ENCODE data around the gene SGCA. TPM values are rescaled to one million over a fixed set of nuclear protein-coding genes. Genes with fewer than 3 reads are reported as not detected.

The SGCA gene
- 1.5 TPM in 1 of 2 replicates, not detected in the other for total RNA-seq (ENCODE audit: low replicate concordance)

DNA sequence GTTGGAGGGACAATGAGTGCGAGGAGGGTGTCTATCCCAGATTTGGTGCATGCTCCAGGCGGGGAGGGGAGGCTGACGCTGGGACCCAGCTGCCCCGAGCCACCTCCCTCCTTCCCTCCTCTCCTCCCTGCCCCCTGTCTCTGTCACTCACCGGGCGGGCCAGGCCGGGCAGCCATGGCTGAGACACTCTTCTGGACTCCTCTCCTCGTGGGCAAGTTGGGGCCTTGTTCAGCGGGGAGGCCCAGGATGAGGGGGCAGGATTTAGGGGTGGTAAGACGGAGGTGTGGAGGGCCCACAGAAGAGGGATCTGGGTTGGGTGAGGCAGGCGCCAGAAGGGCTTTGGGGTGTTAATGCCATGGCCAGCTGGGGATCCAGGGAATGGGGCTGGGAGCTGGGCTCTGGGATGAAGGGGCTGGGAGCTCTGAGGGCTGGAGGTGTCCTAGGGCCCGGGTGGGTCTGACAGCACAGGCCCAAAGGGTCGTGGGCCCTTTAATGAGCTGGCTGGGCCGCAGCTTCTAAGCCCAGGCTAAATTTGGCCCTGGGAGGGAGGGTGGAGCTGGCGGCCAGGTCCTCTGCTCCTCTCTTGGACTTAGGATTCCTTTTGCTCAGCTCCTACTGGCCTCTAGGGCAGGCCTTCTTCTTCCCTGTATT, at the start of gene SGCA:
Gene SGCA (plus strand): TSS at position 139 of the 651 bp plus-strand sequence. CDS start 36 bp downstream, at position 175.
- peaks cover 13% of the 10 kb centered on the region for H3F3A ChIP-seq (ENCODE audit: low read depth)
- TF ChIP-seq, protein P1, sequence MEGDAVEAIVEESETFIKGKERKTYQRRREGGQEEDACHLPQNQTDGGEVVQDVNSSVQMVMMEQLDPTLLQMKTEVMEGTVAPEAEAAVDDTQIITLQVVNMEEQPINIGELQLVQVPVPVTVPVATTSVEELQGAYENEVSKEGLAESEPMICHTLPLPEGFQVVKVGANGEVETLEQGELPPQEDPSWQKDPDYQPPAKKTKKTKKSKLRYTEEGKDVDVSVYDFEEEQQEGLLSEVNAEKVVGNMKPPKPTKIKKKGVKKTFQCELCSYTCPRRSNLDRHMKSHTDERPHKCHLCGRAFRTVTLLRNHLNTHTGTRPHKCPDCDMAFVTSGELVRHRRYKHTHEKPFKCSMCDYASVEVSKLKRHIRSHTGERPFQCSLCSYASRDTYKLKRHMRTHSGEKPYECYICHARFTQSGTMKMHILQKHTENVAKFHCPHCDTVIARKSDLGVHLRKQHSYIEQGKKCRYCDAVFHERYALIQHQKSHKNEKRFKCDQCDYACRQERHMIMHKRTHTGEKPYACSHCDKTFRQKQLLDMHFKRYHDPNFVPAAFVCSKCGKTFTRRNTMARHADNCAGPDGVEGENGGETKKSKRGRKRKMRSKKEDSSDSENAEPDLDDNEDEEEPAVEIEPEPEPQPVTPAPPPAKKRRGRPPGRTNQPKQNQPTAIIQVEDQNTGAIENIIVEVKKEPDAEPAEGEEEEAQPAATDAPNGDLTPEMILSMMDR (IDR thresholded peaks at IDR 0.05), result no peak
- TF ChIP-seq EZH2phosphoT487 (IDR thresholded peaks at IDR 0.05) (no peak), EZH2 (IDR thresholded peaks at IDR 0.05) (no peak)
- H3K4me3 Mint-ChIP-seq, result no peak within 1 kb of the TSS

DNA sequence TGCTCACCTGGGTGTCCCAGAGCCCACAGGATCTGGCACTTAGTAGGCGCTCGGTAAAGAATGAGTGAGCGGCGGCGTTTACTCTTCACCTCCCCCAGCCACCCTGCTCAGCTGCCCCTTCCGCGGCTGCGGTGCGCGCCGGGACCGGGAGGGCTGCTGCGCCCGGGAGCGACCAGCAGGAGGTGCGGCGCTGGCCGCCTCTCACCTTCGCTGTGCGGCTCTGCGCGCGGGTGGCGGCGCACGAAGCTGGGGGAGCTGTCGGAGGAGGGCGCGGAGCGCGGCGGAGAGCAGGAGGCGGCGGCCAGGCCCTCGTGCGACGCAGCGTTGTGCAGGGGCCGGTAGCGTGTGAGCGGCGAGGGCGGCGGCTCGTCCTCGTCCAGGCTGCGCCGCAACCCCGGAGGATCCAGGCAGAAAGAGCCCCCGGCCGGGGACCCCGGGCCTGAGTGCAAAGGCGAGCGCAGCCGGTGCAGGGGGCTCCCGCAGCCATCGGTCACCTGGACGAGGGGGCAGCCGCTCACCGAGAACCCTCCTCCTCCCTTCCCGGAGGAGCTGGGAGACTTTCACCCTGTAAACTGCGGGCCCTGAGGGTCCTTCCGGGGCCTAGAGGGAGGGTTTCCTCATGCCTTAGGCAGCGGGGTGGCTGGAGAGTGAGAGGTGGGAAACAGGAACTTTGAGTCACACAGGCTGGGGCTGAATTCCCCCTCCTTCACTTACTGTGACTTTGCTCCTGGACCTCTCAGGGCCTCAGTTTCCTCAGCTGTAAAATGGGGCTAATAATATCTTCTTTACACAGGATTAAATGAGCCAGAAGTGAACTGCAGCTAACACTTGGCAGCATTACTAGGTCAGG, 48.4 kb upstream of the SGCA start:
- Histone ChIP-seq H3F3A (ENCODE audit: low read depth) (peaks cover 43% of the 10 kb centered on the region), H3K9ac (no peak overlapping the region), H3K27me3 (peaks cover 29% of the 10 kb centered on the region), H3K36me3 (no peaks in the 10 kb centered on the region), H3K4me3 (no peak overlapping the region), H3K4me2 (peak overlapping the region; percentile 66), H3K79me2 (ENCODE audit: low read depth) (no peaks in the 10 kb centered on the region), H3K4me1 (peaks cover 22% of the 10 kb centered on the region), H3K27ac (no peak overlapping the region), H4K20me1 (ENCODE audit: low read depth) (peaks cover 5% of the 10 kb centered on the region), H2AFZ (replicated peaks) (peak overlapping the region; percentile 66), H3K9me3 (ENCODE audit: low read depth) (no peaks in the 10 kb centered on the region)
- H3K9me3 Mint-ChIP-seq, result no peaks in the 10 kb centered on the region
- H3K36me3 Mint-ChIP-seq, result peaks cover 15% of the 10 kb centered on the region
- peak; percentile 92 for DNase-seq (ENCODE audit: low spot score)
- no peak overlapping the region for H3K27ac Mint-ChIP-seq
- H3K4me1 Mint-ChIP-seq, result peaks cover 33% of the 10 kb centered on the region
- no peak for TF ChIP-seq EZH2phosphoT487 (IDR thresholded peaks at IDR 0.05)
- TF ChIP-seq, protein P1 (IDR thresholded peaks at IDR 0.05), result peak; percentile 66
- peak; percentile 63 for TF ChIP-seq EZH2 (IDR thresholded peaks at IDR 0.05)
- H3K4me3 Mint-ChIP-seq, result no peak overlapping the region
- H3K27me3 Mint-ChIP-seq (ENCODE audit: insufficient read depth, low read depth), result peaks cover 16% of the 10 kb centered on the region

More for the DNA sequence above, at the start of gene SGCA:
- Mint-ChIP-seq H3K36me3 (no peaks in the 10 kb centered on the region), H3K27me3 (ENCODE audit: insufficient read depth, low read depth) (peaks cover 18% of the 10 kb centered on the region), H3K27ac (peak within 1 kb of the TSS; percentile 57), H3K9me3 (no peaks in the 10 kb centered on the region), H3K4me1 (peaks cover 21% of the 10 kb centered on the region)
- peaks cover 5% of the 10 kb centered on the region for H3K27me3 ChIP-seq
- DNase-seq (ENCODE audit: low spot score), result no peak
- H3K27ac ChIP-seq, result no peak within 1 kb of the TSS
- H3K9me3 ChIP-seq (ENCODE audit: low read depth), result no peaks in the 10 kb centered on the region
- H3K36me3 ChIP-seq, result no peaks in the 10 kb centered on the region
- H2AFZ ChIP-seq (replicated peaks), result peak within 1 kb of the TSS; percentile 24
- no peak within 1 kb of the TSS for H3K9ac ChIP-seq
- H3K4me3 ChIP-seq, result no peak within 1 kb of the TSS
- peaks cover 8% of the 10 kb centered on the region for H3K4me1 ChIP-seq
- H3K79me2 ChIP-seq (ENCODE audit: low read depth), result no peaks in the 10 kb centered on the region
- no peaks in the 10 kb centered on the region for H4K20me1 ChIP-seq (ENCODE audit: low read depth)
- H3K4me2 ChIP-seq, result no peak within 1 kb of the TSS

DNA sequence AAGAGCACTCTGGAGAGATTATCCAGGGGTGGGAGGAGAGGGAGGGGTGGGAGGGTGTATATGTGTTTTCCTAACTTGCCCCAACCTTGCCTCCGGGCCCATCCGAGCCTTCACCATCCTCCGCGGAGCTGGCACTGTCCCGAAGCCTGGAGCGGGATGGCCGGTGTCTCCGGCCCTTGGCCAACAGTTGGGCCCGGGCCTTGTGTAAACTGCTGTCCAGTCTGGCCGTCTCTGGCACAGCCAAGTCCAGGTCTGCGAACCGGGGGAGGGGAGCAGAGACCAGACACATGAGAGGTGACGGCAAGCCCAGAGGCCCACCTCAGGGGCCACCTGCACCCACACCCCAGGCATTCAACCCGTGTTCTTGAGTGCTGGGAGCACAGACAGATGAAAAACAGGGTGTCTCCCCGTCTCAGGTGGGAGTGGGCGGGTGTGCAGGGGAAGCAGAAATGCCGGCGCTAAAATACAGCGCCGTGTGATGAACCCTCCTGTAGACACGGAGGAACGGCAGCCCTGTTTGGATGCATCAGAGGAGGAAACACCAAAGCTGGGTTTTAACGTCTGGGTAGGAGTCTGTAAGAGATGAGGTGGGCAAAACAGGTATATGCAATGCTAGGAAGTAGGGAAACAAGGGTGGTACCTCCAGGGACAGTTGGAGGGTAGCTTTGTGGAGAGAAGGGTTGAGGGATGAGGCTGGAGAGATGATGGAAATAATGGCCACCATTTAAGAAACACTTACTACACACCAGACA, 47.6 kb upstream of the SGCA start:
- DNase-seq (ENCODE audit: low spot score), result no peak

More for the DNA sequence above, 47.6 kb upstream of the SGCA start:
- peaks cover 16% of the 10 kb centered on the region for H3K27me3 Mint-ChIP-seq (ENCODE audit: insufficient read depth, low read depth)
- Histone ChIP-seq H3K79me2 (ENCODE audit: low read depth) (no peaks in the 10 kb centered on the region), H3K36me3 (no peaks in the 10 kb centered on the region), H4K20me1 (ENCODE audit: low read depth) (peaks cover 11% of the 10 kb centered on the region), H2AFZ (replicated peaks) (no peak overlapping the region), H3K27ac (no peak overlapping the region), H3K9ac (no peak overlapping the region), H3K4me2 (no peak overlapping the region), H3K4me3 (no peak overlapping the region), H3K9me3 (ENCODE audit: low read depth) (no peaks in the 10 kb centered on the region), H3F3A (ENCODE audit: low read depth) (peaks cover 51% of the 10 kb centered on the region), H3K4me1 (peaks cover 30% of the 10 kb centered on the region), H3K27me3 (peaks cover 29% of the 10 kb centered on the region)
- H3K36me3 Mint-ChIP-seq, result peaks cover 16% of the 10 kb centered on the region
- TF ChIP-seq, protein P1 (IDR thresholded peaks at IDR 0.05), result no peak
- TF ChIP-seq EZH2 (IDR thresholded peaks at IDR 0.05), result no peak
- TF ChIP-seq EZH2phosphoT487 (IDR thresholded peaks at IDR 0.05), result no peak
- H3K4me1 Mint-ChIP-seq, result peaks cover 39% of the 10 kb centered on the region
- H3K9me3 Mint-ChIP-seq, result no peaks in the 10 kb centered on the region
- H3K27ac Mint-ChIP-seq, result no peak overlapping the region
- no peak overlapping the region for H3K4me3 Mint-ChIP-seq
